Vagina (tissue), 2 donors: ENCODE results near the gene CSNK1A1. TPM values are rescaled to one million over a fixed set of nuclear protein-coding genes. Genes with fewer than 3 reads are reported as not detected.

Experiments
- DNase-seq, 2 donors: peaks; one replicate each; pipeline ENCODE4 v3.0.0-alpha.2; 2017; ENCODE audit errors: extremely low spot score in 2 of 2
- H3K27ac ChIP-seq: fragments of 200-600 bp; sonication (generic); one replicate; pipeline ENCODE4 v1.5.1; 2019
- H3K27me3 ChIP-seq: fragments of 200-600 bp; sonication (generic); one replicate; pipeline ENCODE4 v1.5.1; 2019
- H3K36me3 ChIP-seq, 2 donors: fragments of 200-600 bp; sonication (generic); one replicate each; pipeline ENCODE4 v1.5.1; 2017 to 2019
- H3K4me1 ChIP-seq: fragments of 200-600 bp; sonication (generic); one replicate; pipeline ENCODE4 v1.5.1; 2019
- H3K4me3 ChIP-seq, 2 donors: fragments of 200-600 bp; sonication (generic); 1 replicate in 1 of 2; 2 replicates in 1 of 2; pipeline ENCODE4 v1.5.1; 2016 to 2019
- H3K9me3 ChIP-seq: fragments of 200-600 bp; sonication (generic); one replicate; pipeline ENCODE4 v1.5.1; 2019
- POLR2A ChIP-seq, 2 donors: fragments of 450-650 bp; IDR thresholded peaks; one replicate each; pipeline ENCODE4 v1.6.1; 2017; ENCODE audit warnings: antibody characterized with exemption in 2 of 2, mild to moderate bottlenecking in 2 of 2, moderate library complexity in 2 of 2
- POLR2AphosphoS5 ChIP-seq, 2 donors: sonication (generic); formaldehyde crosslinking; IDR thresholded peaks; one replicate each; pipeline ENCODE4 v1.9.0; 2017; ENCODE audit warnings: antibody characterized with exemption in 2 of 2, mild to moderate bottlenecking in 2 of 2, low read depth in 1 of 2; ENCODE audit not compliant: insufficient read depth in 1 of 2
- intact Hi-C: fragments of 100-400 bp; cut with DNase I; formaldehyde crosslinking; loops from one replicate; pipeline ENCODE4 v1.15.1; 2023
- total RNA-seq: library from RNA; depleted of rRNA; stranded (reverse); fragments of >200 nt; gene quantifications from one replicate; pipeline ENCODE4 v1.2.3, GENCODE V29; 2016
- TF ChIP-seq, protein P1 (sequence below), 3 experiments: fragments of 450-650 bp in 2 of 3; fragments of 200-600 bp in 1 of 3; sonication (generic) in 1 of 3; IDR thresholded peaks; one replicate each; pipeline ENCODE4 v1.5.1; 2017 to 2019; ENCODE audit warnings: antibody characterized with exemption in 3 of 3, mild to moderate bottlenecking in 2 of 3, moderate library complexity in 2 of 3

Gene CSNK1A1
- total RNA-seq, 1 donor from 2014 or later = 223 TPM

DNA sequence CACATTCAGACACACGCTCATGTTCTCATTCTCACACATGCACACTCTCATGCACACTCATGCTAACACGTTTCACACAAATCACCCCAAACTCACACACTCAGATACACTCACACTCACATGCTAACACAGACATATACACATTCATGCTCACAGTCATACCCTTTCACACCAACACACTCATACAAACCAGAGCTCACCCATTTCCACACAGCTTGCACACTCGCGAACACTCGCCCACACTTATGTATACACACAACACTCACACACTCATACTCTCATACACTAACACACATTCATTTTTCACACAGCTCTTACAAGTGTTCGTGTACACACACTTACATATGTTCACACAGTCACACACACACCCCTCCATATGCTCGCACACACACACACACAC, 108.0 kb downstream of the CSNK1A1 start:
- no peak for DNase-seq
- Histone ChIP-seq H3K9me3 (no peaks in the 10 kb centered on the region), H3K36me3 (no peaks in the 10 kb centered on the region), H3K4me1 (peaks cover 50% of the 10 kb centered on the region), H3K27ac (peak overlapping the region; percentile 81), H3K4me3 (no peak overlapping the region), H3K27me3 (no peaks in the 10 kb centered on the region)
- intact Hi-C loops = loop anchor here (5.0 kb wide), 1 partner anchor 119 kb away; no protein-coding TSS in a partner anchor
- TF ChIP-seq, protein P1, sequence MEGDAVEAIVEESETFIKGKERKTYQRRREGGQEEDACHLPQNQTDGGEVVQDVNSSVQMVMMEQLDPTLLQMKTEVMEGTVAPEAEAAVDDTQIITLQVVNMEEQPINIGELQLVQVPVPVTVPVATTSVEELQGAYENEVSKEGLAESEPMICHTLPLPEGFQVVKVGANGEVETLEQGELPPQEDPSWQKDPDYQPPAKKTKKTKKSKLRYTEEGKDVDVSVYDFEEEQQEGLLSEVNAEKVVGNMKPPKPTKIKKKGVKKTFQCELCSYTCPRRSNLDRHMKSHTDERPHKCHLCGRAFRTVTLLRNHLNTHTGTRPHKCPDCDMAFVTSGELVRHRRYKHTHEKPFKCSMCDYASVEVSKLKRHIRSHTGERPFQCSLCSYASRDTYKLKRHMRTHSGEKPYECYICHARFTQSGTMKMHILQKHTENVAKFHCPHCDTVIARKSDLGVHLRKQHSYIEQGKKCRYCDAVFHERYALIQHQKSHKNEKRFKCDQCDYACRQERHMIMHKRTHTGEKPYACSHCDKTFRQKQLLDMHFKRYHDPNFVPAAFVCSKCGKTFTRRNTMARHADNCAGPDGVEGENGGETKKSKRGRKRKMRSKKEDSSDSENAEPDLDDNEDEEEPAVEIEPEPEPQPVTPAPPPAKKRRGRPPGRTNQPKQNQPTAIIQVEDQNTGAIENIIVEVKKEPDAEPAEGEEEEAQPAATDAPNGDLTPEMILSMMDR (IDR thresholded peaks at IDR 0.05) = no peak
- no peak for TF ChIP-seq POLR2A (IDR thresholded peaks at IDR 0.05)
- no peak for TF ChIP-seq POLR2AphosphoS5 (IDR thresholded peaks at IDR 0.05; ENCODE audit: insufficient read depth in 1 of 2, low read depth in 1 of 2)

DNA sequence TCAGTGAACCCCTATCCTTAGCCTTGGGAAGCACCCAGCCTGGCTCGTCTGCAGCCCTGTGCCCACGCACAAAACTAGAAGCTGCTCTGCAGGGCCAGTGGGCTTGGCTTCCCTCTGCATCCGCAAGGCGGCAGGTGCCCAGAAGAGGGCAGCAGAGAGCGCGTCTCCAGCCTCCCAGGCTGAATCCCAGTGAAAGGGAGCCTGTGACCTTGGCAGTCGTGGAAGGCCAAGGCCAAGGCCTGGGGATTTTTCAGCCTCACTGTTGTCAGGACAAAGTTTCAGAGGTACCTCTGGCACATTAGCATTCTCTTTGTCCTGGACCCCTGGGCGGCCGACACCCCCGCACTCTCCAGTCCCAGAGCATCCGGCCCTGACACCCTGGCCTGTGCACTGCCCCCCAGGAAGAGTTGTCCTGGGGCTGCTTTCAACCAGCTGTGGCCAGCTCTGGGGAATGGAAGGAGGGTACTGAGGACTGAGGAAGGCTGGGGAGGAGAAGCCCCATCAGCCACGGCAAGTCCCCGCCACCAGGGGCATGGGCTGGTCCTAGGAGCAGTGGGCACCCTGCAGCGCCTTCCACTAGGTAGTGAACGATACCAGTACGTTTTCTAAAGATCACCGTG, 108.6 kb downstream of the CSNK1A1 start:
- Histone ChIP-seq H3K36me3 (no peaks in the 10 kb centered on the region), H3K27ac (peak overlapping the region; percentile 81), H3K4me1 (peaks cover 49% of the 10 kb centered on the region), H3K4me3 (no peak overlapping the region), H3K9me3 (no peaks in the 10 kb centered on the region), H3K27me3 (no peaks in the 10 kb centered on the region)
- TF ChIP-seq, protein P1 (IDR thresholded peaks at IDR 0.05) = peak; percentile 83 to 94 (median 93)
- TF ChIP-seq POLR2A (IDR thresholded peaks at IDR 0.05) = no peak
- peak; percentile 42 to 65 for TF ChIP-seq POLR2AphosphoS5 (IDR thresholded peaks at IDR 0.05; ENCODE audit: insufficient read depth in 1 of 2, low read depth in 1 of 2)
- no peak for DNase-seq
- intact Hi-C loops = loop anchor here (5.0 kb wide), 1 partner anchor 120 kb away; no protein-coding TSS in a partner anchor

Other genes starting within 250 kb of the CSNK1A1 start
- gene GRPEL2, start 205.9 kb downstream of the CSNK1A1 start, total RNA-seq = 16.9 TPM
- 6.4 TPM for gene PCYOX1L, start 193.4 kb downstream of the CSNK1A1 start, total RNA-seq
- 2.7 TPM for gene IL17B, start 172.1 kb downstream of the CSNK1A1 start, total RNA-seq
- gene ARHGEF37, start 30.1 kb upstream of the CSNK1A1 start, total RNA-seq = 17.7 TPM
- 11.5 TPM for gene PPARGC1B, start 178.9 kb upstream of the CSNK1A1 start, total RNA-seq